Suprapubic skin (tissue), 4 donors: ENCODE data around the gene DGLUCY.
"Not testable (repeated sequence)": the region's sequence is repeated elsewhere in the genome, so short reads cannot be mapped to it uniquely, and the experiment has no call there.

Experiments
- CTCF ChIP-seq, 2 donors: fragments of 200-600 bp in 1 of 2; fragments of 450-650 bp in 1 of 2; sonication (generic) in 1 of 2; IDR thresholded peaks; one replicate each; pipeline ENCODE4 v1.5.1; 2016 to 2019; ENCODE audit warnings: antibody characterized with exemption in 2 of 2, mild to moderate bottlenecking in 1 of 2, moderate library complexity in 1 of 2
- EP300 ChIP-seq: sonication (generic); formaldehyde crosslinking; IDR thresholded peaks from one replicate; pipeline ENCODE4 v1.6.1; 2017; ENCODE audit warnings: antibody characterized with exemption
- POLR2A ChIP-seq, 2 donors: fragments of 450-650 bp; IDR thresholded peaks; one replicate each; pipeline ENCODE4 v1.6.1; 2017; ENCODE audit warnings: antibody characterized with exemption in 2 of 2, mild to moderate bottlenecking in 2 of 2, moderate library complexity in 2 of 2
- POLR2AphosphoS5 ChIP-seq, 3 donors: sonication (generic); formaldehyde crosslinking; IDR thresholded peaks; one replicate each; pipeline ENCODE4 v1.6.1; 2017; ENCODE audit warnings: antibody characterized with exemption in 3 of 3

GRCh38 chr14:91266276-91266675 is 152.4 kb downstream of the DGLUCY start:
- TF ChIP-seq CTCF (IDR thresholded peaks at IDR 0.05); POLR2A (IDR thresholded peaks at IDR 0.05); EP300; POLR2AphosphoS5 (IDR thresholded peaks at IDR 0.05): not testable (repeated sequence)
